ENCODE results near the gene ATXN10.

DNA sequence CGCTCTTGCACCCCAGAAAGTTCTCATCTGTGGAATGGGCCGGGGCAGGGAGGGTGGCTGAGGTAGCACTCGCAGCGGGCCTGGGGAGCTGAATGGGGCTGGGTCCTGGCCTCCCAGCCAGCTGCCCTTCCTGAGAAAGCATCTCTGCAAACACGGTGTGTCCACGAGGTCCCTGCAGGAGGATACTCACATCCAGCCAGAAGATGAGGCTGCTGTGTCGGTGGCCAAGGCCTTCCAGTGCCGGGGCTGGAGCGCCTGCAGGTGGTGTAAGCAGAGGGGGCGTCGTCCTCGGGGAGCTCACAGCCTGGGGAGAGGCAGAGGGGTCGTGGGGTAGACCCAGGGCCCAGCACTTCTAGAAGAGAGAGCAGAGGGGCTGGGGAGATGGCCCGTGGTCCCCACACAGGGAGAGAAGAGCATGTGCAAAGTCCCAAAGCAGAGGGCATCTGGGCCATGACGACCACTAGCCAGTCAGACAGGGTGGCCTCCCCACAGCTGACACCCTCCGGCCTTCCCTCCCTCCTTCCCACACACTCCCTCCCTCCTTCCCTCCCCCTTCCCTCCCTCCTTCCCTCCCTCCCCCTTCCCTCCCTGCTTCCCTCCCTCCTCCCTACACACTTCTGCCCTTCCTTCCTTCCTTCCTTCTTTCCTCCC lies 207.4 kb downstream of the ATXN10 start:
- no peak for TF ChIP-seq EZH2 (IDR thresholded peaks at IDR 0.05; ENCODE audit: borderline replicate concordance, low read length)
- TF ChIP-seq, protein P1, sequence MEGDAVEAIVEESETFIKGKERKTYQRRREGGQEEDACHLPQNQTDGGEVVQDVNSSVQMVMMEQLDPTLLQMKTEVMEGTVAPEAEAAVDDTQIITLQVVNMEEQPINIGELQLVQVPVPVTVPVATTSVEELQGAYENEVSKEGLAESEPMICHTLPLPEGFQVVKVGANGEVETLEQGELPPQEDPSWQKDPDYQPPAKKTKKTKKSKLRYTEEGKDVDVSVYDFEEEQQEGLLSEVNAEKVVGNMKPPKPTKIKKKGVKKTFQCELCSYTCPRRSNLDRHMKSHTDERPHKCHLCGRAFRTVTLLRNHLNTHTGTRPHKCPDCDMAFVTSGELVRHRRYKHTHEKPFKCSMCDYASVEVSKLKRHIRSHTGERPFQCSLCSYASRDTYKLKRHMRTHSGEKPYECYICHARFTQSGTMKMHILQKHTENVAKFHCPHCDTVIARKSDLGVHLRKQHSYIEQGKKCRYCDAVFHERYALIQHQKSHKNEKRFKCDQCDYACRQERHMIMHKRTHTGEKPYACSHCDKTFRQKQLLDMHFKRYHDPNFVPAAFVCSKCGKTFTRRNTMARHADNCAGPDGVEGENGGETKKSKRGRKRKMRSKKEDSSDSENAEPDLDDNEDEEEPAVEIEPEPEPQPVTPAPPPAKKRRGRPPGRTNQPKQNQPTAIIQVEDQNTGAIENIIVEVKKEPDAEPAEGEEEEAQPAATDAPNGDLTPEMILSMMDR (IDR thresholded peaks at IDR 0.05; ENCODE audit: low read length): no peak

All from OCI-LY1 (cell line).